Spinal cord (tissue), 10 donors: ENCODE results near the gene C10orf105. TPM values are rescaled to one million over a fixed set of nuclear protein-coding genes. Genes with fewer than 3 reads are reported as not detected.

Experiments
- DNase-seq, 6 donors: peaks; one replicate each; pipeline versions ENCODE4 v3.0.0 to v3.0.0-alpha.2; 2013 to 2015; ENCODE audit warnings: low spot score in 6 of 6, low read depth in 4 of 6
- H3K27ac ChIP-seq: one replicate; pipeline ENCODE4 v1.5.1; 2013; ENCODE audit warnings: low read depth, low read length, control low read depth
- H3K27me3 ChIP-seq: one replicate; pipeline ENCODE4 v1.6.1; 2013; ENCODE audit warnings: low read length; ENCODE audit not compliant: control insufficient read depth, insufficient read depth
- H3K36me3 ChIP-seq: one replicate; pipeline ENCODE4 v1.6.1; 2013; ENCODE audit warnings: low read length; ENCODE audit not compliant: control insufficient read depth, insufficient read depth
- H3K4me1 ChIP-seq: one replicate; pipeline ENCODE4 v1.6.1; 2013; ENCODE audit warnings: low read length; ENCODE audit not compliant: control insufficient read depth, insufficient read depth
- H3K4me3 ChIP-seq: one replicate; pipeline ENCODE4 v1.5.1; 2013; ENCODE audit warnings: low read depth, low read length, control low read depth
- H3K9me3 ChIP-seq: one replicate; pipeline ENCODE4 v1.6.1; 2013; ENCODE audit warnings: low read length; ENCODE audit not compliant: control insufficient read depth, insufficient read depth
- WGBS: methylation state at CpG from one replicate; pipeline ENCODE4 v1.1.5; 2013; ENCODE audit warnings: missing lambda C conversion rate; ENCODE audit not compliant: insufficient coverage; 5-methylcytosine and 5-hydroxymethylcytosine counted together
- polyA plus RNA-seq, 2 donors: library from polyadenylated mRNA; unstranded; fragments of 120-200 nt; gene quantifications; one replicate each; pipeline ENCODE4 v1.2.1, GENCODE V29; 2013; ENCODE audit not compliant: insufficient read length in 2 of 2
- total RNA-seq, 2 donors: library from RNA; depleted of rRNA in 1 of 2; stranded (reverse); fragments of 120-200 nt in 1 of 2; fragments of >200 nt in 1 of 2; gene quantifications; one replicate each; pipeline versions ENCODE4 v1.2.3 to v1.2.4, GENCODE V29; 2013 to 2014
- donor health status: healthy.

C10orf105 gene
- total and polyA plus RNA-seq, 4 donors, result 0.99 to 13.9 (median 6.4) TPM

DNA sequence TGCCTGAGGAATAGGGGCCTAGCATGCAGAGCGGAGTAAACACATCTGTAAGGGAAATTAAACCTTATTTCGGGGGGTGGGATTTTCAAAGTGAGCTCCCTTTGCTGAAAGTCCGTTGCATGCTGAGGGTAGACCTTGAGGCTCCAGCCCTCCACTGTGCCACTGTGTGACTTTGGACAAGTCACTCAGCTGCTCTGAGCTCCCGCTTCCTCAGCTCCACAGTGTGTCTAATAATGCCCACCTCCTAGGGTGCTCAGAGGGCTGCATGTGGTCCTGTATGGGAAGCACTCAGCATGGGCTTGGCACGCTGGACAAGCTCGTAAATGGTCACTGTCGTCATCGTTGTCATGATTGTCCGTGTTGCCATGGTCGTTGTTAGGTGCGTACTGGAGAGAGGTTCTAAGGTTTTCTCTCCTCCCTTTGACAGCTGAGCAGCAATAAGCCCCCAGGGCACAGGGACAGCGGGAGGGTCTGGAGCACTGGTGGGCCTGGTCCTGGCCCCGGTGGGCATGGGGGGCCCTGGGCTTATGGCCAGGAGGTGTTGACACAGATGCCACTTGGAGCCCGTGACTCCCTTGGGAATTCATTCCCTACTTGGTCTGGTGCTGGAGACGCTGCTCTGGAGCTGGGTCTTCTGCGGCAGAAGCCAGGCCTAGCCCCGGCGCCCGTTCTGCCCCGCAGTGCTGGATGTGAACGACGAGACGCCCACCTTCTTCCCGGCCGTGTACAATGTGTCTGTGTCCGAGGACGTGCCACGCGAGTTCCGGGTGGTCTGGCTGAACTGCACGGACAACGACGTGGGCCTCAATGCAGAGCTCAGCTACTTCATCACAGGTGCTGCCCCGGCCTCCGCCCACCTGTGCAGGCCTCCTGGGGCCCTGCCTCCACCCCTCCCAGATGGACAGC lies 13.1 kb downstream of the C10orf105 start:
- WGBS, result 83% methylated on average over 31 of the region's 35 CpGs
- Histone ChIP-seq H3K4me1 (peaks cover 24% of the 10 kb centered on the region), H3K4me3 (no peak overlapping the region), H3K27ac (no peak overlapping the region), H3K27me3 (no peaks in the 10 kb centered on the region), H3K36me3 (peaks cover 12% of the 10 kb centered on the region), H3K9me3 (no peaks in the 10 kb centered on the region)
- no peak for DNase-seq

DNA sequence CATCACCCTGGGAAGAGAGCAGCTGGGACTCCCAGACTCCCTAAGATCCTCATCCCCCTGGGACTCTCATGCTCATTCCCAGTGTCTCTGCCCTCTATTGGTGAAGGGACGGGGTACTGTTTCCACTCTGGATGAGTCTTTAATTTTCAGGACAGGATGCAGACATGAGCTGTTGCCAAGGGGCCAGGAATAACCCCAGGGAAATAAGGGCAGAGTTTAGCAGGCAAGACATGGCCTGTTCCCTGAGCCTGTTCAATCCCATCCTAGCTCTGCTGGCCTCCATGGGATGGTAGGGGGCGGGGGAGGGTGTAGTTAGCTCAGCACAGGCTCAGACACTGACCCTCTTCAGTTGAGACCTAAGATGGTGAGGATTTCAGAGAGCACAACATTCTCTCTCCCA lies 14.0 kb downstream of the C10orf105 start:
- H3K4me3 ChIP-seq, result no peak overlapping the region
- peaks cover 12% of the 10 kb centered on the region for H3K36me3 ChIP-seq
- DNase-seq, result no peak
- WGBS, result 38% methylated on average over 1 of the region's 2 CpGs
- peaks cover 20% of the 10 kb centered on the region for H3K4me1 ChIP-seq
- no peaks in the 10 kb centered on the region for H3K27me3 ChIP-seq
- no peak overlapping the region for H3K27ac ChIP-seq
- H3K9me3 ChIP-seq, result no peaks in the 10 kb centered on the region

DNA sequence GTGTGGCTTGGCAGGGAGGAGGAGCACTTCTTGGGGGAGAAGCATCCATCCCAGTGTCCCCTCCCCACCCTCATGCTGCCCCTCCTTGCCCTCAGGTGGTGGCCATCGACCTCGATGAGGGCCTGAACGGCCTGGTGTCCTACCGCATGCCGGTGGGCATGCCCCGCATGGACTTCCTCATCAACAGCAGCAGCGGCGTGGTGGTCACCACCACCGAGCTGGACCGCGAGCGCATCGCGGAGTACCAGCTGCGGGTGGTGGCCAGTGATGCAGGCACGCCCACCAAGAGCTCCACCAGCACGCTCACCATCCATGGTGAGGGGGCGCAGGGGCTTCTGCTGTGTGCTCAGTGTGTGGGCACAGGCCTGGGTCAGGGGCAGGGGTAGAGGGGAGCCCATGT lies 14.8 kb downstream of the C10orf105 start:
- DNase-seq, result no peak
- H3K27ac ChIP-seq, result no peak overlapping the region
- H3K4me3 ChIP-seq, result no peak overlapping the region
- no peaks in the 10 kb centered on the region for H3K9me3 ChIP-seq
- peaks cover 20% of the 10 kb centered on the region for H3K4me1 ChIP-seq
- H3K27me3 ChIP-seq, result no peaks in the 10 kb centered on the region
- peaks cover 12% of the 10 kb centered on the region for H3K36me3 ChIP-seq
- WGBS, result 93% methylated on average over 18 of the region's 18 CpGs

DNA sequence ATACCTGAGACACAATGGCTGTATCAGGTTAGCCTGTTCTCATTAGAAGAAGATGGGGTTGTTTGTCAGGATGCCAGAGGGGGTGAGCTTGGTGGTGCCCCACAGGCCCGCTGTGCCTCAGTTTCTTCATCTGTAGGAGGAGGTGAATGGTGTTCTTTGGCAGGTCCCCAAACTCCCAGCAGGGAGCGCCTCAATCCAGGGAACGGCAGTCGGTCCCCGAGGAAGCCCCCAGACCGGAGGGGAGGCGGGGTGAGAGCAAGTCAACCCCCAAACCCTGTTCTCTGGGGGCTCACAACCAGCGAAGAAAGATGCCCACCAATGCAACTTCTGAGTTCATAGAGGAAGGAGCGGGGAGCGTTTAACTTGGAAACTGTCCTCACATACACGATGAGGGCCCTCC lies 16.0 kb downstream of the C10orf105 start:
- WGBS, result 76% methylated on average over 6 of the region's 11 CpGs
- peaks cover 12% of the 10 kb centered on the region for H3K36me3 ChIP-seq
- peaks cover 19% of the 10 kb centered on the region for H3K4me1 ChIP-seq
- H3K4me3 ChIP-seq, result no peak overlapping the region
- DNase-seq, result no peak
- no peak overlapping the region for H3K27ac ChIP-seq
- no peaks in the 10 kb centered on the region for H3K27me3 ChIP-seq
- no peaks in the 10 kb centered on the region for H3K9me3 ChIP-seq

DNA sequence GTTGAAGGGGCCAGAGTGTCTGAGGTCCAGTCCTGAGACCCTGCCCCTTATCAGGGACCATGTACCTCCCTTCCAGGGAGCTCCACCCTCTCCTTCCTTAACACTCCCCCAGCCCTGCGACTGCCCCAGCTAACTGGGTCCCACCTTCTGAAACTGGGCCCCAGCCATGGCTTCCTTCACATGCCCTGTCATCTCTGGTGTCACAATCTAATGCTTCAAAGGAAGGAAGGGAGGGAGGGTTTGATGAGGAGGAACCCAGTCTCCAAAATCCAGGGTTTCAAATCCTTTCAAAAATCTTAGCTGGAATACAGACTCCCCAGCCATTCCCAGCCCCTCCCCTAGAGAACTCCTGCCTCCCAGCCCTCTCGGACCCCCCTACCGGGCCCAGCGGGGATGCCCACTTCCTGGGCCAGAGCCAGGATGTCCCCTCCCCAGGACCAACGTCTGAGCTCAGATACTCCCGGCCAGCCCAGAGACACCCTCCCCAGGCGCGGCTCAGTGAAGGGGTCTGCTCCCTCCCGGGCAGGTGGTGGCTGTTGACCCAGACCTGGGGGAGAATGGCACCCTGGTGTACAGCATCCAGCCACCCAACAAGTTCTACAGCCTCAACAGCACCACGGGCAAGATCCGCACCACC lies 18.0 kb downstream of the C10orf105 start:
- 75% methylated on average over 10 of the region's 11 CpGs for WGBS
- Histone ChIP-seq H3K4me1 (peaks cover 7% of the 10 kb centered on the region), H3K4me3 (no peak overlapping the region), H3K27ac (no peak overlapping the region), H3K36me3 (peaks cover 8% of the 10 kb centered on the region), H3K27me3 (no peaks in the 10 kb centered on the region), H3K9me3 (no peaks in the 10 kb centered on the region)
- DNase-seq, result no peak

DNA sequence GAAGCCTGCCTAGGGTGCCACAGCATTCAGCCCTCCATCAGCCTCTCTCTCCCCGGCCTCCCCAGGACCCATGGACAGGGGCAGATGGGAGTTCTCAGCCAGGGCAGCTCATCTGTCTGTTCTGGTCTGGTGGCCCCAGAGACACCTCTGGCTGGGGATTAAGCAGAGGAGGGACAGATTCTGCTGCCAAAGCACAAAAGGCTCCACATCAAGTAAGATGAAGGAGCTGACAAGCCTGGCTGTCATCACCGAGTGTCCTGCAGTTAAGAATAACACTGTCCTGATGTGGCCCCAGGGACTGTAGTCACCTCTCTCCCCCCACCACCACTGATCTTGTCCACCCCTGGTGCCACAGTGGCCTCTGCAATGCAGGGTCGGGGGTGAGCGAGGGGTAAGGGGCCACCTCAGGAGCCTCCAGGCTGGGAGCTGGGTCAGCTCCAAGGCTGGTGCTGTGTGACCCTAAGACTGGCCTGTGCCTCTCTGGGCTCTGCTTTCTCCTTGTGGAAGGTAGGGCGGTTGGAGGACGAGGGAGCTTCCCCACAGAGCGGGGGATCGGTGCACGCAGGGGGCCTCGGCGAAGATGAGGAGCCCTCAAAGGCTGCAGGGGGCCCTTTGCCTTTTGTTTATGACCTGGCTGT lies 18.7 kb downstream of the C10orf105 start:
- Histone ChIP-seq H3K4me1 (peaks cover under 1% of the 10 kb centered on the region), H3K36me3 (peaks cover 7% of the 10 kb centered on the region), H3K4me3 (no peak overlapping the region), H3K27ac (no peak overlapping the region), H3K27me3 (no peaks in the 10 kb centered on the region), H3K9me3 (no peaks in the 10 kb centered on the region)
- WGBS, result 81% methylated on average over 10 of the region's 11 CpGs
- DNase-seq, result no peak

DNA sequence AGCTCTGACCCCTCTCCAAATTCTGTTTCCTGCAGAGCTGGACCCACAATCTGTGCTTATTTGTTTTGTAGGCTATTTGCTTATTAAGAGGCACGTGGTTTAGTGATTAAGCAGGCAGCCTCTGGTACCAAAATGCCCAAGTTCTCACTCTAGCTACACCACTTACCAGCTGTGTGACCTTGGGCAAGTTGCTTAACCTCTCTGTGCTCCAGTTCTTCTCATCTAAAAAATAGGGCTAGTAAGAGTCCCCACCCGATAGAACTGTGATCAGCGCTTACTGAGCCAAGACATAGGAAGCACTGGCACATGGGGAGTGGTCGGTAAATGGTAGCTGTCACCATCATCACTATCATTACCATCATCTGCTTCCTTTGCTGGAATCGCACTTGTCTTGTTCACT lies 20.8 kb downstream of the C10orf105 start:
- Histone ChIP-seq H3K27ac (no peak overlapping the region), H3K4me3 (no peak overlapping the region), H3K4me1 (peaks cover 9% of the 10 kb centered on the region), H3K36me3 (peaks cover 17% of the 10 kb centered on the region), H3K9me3 (no peaks in the 10 kb centered on the region), H3K27me3 (no peaks in the 10 kb centered on the region)
- no CpG with 5 or more reads among the region's 5 CpGs for WGBS
- no peak for DNase-seq

DNA sequence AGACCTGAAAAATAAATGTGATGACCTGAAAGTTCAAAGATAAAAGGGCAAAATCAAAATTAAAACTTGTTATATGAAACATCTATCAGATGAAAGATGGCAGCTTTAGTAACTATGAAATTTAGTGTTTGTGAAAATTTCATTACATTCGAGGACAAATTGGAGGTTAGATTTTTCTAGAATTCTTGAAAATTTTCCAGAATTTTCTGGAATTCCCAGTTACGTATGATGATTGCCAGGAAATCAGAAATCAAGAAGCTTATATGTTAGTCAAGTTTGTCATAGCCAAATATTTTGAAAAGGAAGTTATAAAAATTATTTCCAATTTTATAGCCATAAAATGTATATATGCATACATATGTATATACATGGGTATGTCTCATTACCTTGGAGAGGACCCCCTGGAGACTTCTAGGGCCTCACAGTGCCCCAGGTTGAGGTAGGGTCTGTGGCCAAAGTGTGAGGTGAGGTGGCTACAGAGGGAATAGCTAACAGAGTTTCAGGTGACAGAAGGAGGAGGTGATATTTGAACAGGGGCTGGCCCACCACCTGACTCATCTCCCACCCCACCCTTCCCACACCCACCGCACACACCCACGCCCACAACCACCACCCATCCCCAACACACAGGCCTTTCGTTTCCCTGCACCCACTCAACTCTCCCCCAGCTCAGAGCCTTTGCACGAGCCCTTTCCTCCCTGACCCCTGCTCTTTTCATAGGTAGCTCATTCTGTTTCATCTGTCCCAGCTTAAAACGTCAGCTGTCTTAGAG lies 21.5 kb downstream of the C10orf105 start:
- H3K4me3 ChIP-seq, result no peak overlapping the region
- H3K9me3 ChIP-seq, result no peaks in the 10 kb centered on the region
- 80% methylated on average over 5 of the region's 7 CpGs for WGBS
- peaks cover 17% of the 10 kb centered on the region for H3K36me3 ChIP-seq
- no peak for DNase-seq
- H3K27me3 ChIP-seq, result no peaks in the 10 kb centered on the region
- peaks cover 11% of the 10 kb centered on the region for H3K4me1 ChIP-seq
- no peak overlapping the region for H3K27ac ChIP-seq

DNA sequence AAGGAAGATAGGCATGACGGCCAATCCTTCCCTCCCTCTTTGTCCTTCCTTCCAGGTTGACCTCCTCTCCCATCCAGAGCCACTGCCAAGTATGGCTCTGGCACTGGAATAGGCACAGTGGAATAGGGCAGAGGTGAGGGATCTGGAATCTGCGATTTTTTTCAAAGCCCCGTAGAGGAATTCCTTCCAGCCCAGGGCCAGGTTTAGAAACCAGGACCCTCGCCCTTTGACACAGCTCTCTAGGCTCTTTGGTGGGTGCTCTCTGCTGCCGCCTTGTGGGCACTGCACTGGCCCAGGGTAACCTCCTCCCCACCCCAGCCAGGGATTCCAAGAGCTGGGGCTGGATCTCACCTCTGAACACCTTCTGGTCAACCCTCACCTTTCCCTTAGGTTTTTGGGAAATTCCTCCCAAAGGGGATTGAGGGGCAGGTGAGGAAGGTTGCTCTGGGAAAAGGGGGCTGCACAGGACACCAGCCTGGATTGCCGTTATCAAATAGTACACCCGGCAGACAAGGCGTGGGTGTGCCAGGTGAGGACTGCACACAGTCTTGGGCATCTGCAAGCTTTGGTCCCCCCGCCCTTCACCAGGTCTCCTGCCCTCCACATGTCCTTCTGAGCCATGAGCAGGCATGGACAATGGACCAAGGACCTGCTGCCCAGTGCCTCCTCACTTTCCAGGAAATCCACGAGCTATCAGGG lies 22.8 kb downstream of the C10orf105 start:
- Histone ChIP-seq H3K4me3 (no peak overlapping the region), H3K9me3 (no peaks in the 10 kb centered on the region), H3K36me3 (peaks cover 12% of the 10 kb centered on the region), H3K27ac (no peak overlapping the region), H3K27me3 (no peaks in the 10 kb centered on the region), H3K4me1 (peaks cover 11% of the 10 kb centered on the region)
- DNase-seq, result peak in 2 of 6 donors; percentile 58 to 69
- 59% methylated on average over 9 of the region's 10 CpGs for WGBS
